ENCODE data around the gene PPARD. TPM values are rescaled to one million over a fixed set of nuclear protein-coding genes. Genes with fewer than 3 reads are reported as not detected.
A peak's percentile ranks its signal among the peaks of the same experiment; 100 is the strongest.

The PPARD gene
- total RNA-seq, 1 donor from 2014 or later: 21.4 TPM

DNA sequence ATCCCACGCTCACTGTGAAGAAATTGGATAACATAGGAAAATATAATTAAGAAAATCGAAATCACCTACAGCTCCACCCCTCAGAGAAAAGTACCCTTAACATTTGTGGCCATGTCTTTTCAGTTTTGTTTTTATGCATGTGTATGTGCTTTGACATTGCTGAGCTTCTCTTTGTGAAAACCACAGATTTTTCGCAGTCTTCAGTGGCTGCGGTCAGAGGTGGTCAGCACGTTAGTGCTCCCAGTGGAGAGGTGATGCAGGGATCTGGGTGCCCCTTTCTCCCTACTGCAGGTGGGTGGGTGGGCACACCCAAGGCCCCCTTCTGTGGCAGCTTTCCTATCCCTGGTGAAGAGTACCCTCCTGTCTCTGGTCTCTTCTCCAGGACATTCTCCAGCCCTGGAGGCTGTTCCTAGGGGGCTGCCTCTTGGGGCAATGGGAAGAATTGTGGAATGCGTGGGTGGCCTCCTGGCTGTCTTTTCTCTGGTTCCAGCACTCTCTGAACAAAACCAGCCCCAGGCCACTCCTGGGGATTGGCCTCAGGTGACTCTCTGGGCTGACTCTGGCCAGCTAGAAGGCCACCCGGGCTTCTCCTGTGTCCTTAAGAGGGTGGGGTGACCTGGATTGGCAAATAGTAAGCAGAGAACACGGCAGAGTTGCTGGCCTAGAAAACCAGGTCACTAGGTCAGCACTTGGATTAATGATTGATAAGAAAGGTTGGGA, 59.9 kb downstream of the PPARD start:
- TF ChIP-seq, protein P1, sequence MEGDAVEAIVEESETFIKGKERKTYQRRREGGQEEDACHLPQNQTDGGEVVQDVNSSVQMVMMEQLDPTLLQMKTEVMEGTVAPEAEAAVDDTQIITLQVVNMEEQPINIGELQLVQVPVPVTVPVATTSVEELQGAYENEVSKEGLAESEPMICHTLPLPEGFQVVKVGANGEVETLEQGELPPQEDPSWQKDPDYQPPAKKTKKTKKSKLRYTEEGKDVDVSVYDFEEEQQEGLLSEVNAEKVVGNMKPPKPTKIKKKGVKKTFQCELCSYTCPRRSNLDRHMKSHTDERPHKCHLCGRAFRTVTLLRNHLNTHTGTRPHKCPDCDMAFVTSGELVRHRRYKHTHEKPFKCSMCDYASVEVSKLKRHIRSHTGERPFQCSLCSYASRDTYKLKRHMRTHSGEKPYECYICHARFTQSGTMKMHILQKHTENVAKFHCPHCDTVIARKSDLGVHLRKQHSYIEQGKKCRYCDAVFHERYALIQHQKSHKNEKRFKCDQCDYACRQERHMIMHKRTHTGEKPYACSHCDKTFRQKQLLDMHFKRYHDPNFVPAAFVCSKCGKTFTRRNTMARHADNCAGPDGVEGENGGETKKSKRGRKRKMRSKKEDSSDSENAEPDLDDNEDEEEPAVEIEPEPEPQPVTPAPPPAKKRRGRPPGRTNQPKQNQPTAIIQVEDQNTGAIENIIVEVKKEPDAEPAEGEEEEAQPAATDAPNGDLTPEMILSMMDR (IDR thresholded peaks at IDR 0.05): no peak
- Mint-ChIP-seq H3K27me3 (no peaks in the 10 kb centered on the region), H3K27ac (no peak overlapping the region), H3K4me3 (no peak overlapping the region), H3K9me3 (no peaks in the 10 kb centered on the region), H3K4me1 (no peaks in the 10 kb centered on the region), H3K36me3 (ENCODE audit: low read depth) (peaks cover 15% of the 10 kb centered on the region)
- DNase-seq (no peak), ATAC-seq (ENCODE audit: low read depth) (no peak)
- ChIA-PET CTCF (no interaction called here), POLR2A (no interaction called here)
- intact Hi-C loops (cut with micrococcal nuclease): no loop called here

DNA sequence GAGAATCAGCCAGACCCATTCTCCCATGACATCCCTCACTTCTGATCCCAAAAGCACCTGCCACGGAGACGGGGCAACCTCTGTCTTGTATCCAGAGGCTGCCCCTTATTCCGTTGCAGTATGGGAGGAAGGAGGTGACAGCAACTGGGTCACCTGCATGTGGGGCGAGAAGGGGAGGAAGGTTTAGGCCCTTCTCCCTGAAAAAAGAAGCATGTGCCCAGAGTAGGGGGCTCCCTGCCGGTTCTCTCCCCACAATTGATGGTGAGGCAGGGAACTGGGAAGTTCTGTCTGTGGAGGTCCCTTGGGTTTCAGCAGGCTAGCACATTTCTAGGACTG, 60.5 kb downstream of the PPARD start:
- H3K27me3 Mint-ChIP-seq: no peaks in the 10 kb centered on the region
- ChIA-PET POLR2A (no interaction called here), CTCF (no interaction called here)
- no peaks in the 10 kb centered on the region for H3K4me1 Mint-ChIP-seq
- intact Hi-C loops (cut with micrococcal nuclease): no loop called here
- DNase-seq (no peak), ATAC-seq (ENCODE audit: low read depth) (no peak)
- H3K36me3 Mint-ChIP-seq (ENCODE audit: low read depth): peaks cover 10% of the 10 kb centered on the region
- no peak overlapping the region for H3K4me3 Mint-ChIP-seq
- no peak overlapping the region for H3K27ac Mint-ChIP-seq
- TF ChIP-seq, protein P1 (IDR thresholded peaks at IDR 0.05): no peak
- H3K9me3 Mint-ChIP-seq: no peaks in the 10 kb centered on the region

DNA sequence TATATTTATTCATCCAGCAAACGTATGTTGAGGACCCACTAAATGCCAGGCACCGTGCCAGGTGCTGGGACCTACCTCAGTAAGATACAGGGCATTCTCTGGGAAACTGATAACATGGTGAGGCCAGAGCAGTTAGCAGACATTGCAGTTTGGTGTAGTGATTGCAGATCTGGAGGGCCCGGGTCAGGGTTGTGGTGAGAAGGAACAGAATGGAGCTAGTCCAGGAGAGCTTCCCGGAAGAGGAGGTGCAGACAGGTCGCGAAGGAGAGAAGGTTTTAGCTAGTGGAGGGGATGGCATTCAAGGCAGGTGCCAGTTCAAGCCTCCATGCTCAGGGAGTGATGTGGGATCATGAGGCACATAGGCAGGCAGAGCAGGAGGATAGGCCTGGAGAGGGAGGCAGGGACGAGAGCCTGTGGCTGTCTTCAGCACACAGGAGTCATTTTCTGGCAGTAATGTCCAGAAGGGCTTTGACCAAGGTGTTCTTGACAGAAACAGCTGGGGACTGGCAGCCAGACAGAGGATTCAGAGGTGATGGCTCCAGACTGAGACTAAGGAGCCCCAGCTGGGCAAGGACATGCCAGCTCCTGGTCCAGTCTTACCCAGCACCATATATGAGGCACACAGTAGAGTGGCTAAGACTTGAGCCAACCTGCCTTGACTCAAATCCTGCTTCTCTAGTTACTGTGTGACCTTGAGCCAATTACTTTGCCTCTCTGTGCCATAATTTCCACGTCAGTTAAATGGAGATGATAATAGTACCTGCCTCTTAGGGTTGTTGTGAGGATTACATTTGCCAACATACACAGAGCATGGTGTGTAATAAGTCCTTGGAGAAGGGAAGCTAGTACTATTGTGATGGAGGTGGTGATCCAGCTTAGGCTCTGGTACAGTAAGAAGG, 61.4 kb downstream of the PPARD start:
- DNase-seq (no peak), ATAC-seq (ENCODE audit: low read depth) (no peak)
- Mint-ChIP-seq H3K36me3 (ENCODE audit: low read depth) (peaks cover 3% of the 10 kb centered on the region), H3K4me3 (no peak overlapping the region), H3K4me1 (no peaks in the 10 kb centered on the region), H3K9me3 (no peaks in the 10 kb centered on the region), H3K27ac (no peak overlapping the region), H3K27me3 (no peaks in the 10 kb centered on the region)
- TF ChIP-seq, protein P1 (IDR thresholded peaks at IDR 0.05): no peak
- POLR2A ChIA-PET: interaction anchor here (0.6 kb wide), 1 partner anchor 21 kb away, joined by 10 read pairs; no protein-coding TSS in a partner anchor
- CTCF ChIA-PET: no interaction called here
- intact Hi-C loops (cut with micrococcal nuclease): no loop called here

DNA sequence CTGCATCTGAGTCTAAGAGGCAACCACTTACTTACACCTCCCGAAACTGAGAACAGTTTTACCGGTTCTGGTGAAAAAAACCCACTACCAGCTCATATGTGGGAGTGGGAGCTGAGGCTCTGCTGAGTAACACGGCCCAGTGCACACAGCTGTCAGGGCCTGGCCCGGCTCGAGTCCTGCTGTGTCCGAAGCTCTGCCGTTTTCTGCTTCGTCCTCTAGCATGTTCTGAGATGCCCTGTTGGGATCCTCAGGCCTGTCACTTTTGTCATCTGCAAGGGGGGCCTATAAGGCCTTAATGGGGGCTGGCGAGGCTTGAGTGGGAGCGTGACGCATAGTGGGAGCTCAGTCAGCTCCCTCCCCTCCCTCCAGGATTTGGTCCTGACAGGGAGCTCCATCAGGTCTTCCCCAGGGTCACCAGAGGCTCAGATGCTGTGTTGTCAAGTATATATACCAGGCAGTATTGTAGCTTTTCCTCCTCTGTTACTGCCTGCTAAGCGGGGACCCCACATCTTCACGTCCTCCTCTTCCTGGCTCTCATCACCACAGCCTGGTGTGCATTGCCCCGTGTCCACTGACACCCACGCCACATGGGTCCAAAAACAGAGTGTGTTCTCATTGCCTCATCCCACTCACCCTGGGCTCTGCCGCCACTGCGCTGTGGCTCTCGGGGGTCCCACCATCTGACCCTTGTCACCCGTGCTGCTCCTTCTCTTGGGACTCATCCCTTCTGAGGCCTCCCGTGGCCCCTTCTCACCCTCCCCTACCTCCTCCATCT, 64.5 kb downstream of the PPARD start:
- ChIA-PET POLR2A (no interaction called here), CTCF (no interaction called here)
- DNase-seq (no peak), ATAC-seq (ENCODE audit: low read depth) (no peak)
- H3K27ac Mint-ChIP-seq: no peak overlapping the region
- peaks cover 20% of the 10 kb centered on the region for H3K4me1 Mint-ChIP-seq
- H3K27me3 Mint-ChIP-seq: no peaks in the 10 kb centered on the region
- no peaks in the 10 kb centered on the region for H3K9me3 Mint-ChIP-seq
- H3K4me3 Mint-ChIP-seq: peak overlapping the region; percentile 8
- TF ChIP-seq, protein P1 (IDR thresholded peaks at IDR 0.05): no peak
- H3K36me3 Mint-ChIP-seq (ENCODE audit: low read depth): peaks cover 13% of the 10 kb centered on the region
- intact Hi-C loops (cut with micrococcal nuclease): no loop called here

All from activated B cell treated with CpG ODN at 0.5 μM for 24 hours (primary cell).